ENCODE measurements around the gene DHRS3.

DNA sequence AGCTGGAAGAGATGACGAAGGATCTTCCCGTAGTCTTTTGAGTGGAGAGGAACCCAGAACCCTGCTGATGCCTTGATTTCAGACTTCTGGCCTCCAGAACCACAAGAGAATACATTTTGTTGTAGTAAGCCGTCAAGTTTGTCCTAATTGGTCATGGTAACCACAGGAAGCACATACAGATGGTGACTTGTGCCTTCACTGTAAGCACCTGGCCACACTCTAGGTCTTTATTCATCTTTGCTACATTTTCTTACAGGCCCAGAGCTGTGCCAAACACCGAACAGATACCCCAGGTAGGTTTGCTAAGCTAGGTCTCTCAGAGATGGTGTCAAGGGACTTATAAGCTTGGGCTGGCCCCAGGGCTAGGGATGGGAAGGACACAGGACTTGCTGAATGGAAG, 4.8 kb downstream of the DHRS3 start:
- no peak for TF ChIP-seq POLR2A (IDR thresholded peaks at IDR 0.05)
- no peak for TF ChIP-seq POLR2AphosphoS5 (IDR thresholded peaks at IDR 0.05)
- TF ChIP-seq, protein P1, sequence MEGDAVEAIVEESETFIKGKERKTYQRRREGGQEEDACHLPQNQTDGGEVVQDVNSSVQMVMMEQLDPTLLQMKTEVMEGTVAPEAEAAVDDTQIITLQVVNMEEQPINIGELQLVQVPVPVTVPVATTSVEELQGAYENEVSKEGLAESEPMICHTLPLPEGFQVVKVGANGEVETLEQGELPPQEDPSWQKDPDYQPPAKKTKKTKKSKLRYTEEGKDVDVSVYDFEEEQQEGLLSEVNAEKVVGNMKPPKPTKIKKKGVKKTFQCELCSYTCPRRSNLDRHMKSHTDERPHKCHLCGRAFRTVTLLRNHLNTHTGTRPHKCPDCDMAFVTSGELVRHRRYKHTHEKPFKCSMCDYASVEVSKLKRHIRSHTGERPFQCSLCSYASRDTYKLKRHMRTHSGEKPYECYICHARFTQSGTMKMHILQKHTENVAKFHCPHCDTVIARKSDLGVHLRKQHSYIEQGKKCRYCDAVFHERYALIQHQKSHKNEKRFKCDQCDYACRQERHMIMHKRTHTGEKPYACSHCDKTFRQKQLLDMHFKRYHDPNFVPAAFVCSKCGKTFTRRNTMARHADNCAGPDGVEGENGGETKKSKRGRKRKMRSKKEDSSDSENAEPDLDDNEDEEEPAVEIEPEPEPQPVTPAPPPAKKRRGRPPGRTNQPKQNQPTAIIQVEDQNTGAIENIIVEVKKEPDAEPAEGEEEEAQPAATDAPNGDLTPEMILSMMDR (IDR thresholded peaks at IDR 0.05) = no peak
